ENCODE results near the gene SPESP1.

GRCh38 chr15:68982976-68983563 lies 52.7 kb downstream of the SPESP1 start:
- TF ChIP-seq POLR2AphosphoS5 (IDR thresholded peaks at IDR 0.05; ENCODE audit: low read depth, low read length) (no peak), POLR2A (IDR thresholded peaks at IDR 0.05; ENCODE audit: low read depth, low read length) (no peak), PAX5 (IDR thresholded peaks at IDR 0.05; ENCODE audit: insufficient read depth, low read length, severe bottlenecking) (no peak), SPI1 (IDR thresholded peaks at IDR 0.05; ENCODE audit: low read depth, low read length) (no peak), TAF1 (IDR thresholded peaks at IDR 0.05; ENCODE audit: low read depth, low read length) (no peak), POU2F2 (IDR thresholded peaks at IDR 0.05; ENCODE audit: low read depth, low read length) (no peak)
